Measurements from ENCODE around the gene APRT.

- TF ChIP-seq GATA3 (IDR thresholded peaks at IDR 0.05; ENCODE audit: low read depth, low read length) (no peak), GATA2 (IDR thresholded peaks at IDR 0.05; ENCODE audit: low read depth, low read length) (no peak)
Measured at GRCh38 chr16:88798073-88798472, 13.7 kb downstream of the APRT start.

Measured in SH-SY5Y (cell line).